Measurements from ENCODE around the gene HES6.

The HES6 gene

DNA sequence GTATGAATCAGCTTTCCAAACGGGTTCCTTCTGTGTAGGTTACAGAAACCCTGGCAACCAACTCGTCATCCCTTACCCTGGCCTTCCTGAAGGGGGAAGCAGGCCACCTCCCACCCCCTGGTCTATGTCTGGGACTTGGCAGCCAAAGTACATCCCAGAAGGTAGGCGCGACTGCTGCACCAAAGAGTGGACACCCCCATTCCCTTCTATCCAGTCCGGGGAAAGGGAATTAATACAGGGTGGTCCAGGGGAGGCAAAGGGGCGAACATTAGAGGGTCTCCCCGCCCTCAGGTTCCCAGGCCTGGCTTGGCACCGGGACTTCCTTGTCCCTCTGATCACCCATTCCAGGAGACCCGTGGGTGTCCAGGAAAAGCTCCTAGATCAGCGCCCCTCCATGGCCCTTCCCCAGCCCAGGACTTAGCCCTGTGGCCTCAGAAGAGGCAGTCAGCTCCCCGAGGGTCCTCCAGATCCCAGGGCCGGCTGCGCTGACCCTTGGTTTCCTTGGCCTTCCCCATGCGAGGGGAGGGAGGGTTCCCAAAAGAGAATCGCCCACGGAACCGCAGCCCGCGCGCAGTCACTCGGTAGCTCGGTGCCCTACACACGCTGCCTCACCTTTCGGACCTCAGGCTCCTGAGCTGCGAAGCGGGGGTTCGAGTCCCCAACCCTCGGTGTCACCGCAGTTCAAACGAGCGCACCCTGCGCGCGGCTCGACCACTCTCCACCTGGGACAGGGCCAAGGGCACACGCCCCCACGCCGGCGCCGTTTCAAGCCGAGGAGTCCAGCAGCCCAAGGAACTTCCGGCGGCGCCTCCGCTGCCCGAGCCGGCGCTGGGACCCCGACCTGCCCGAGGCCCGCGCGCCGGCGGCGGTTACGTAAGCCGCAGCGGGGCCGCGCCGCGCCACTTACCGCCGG, 48.2 kb upstream of the HES6 start, which contains the start of gene PER2:
PER2 (minus strand) TSS at position 874 of the 913 bp plus-strand sequence. CDS start 10,674 bp downstream, outside the sequence.
- peak within 1 kb of the TSS; percentile 77 for H3K9ac ChIP-seq (ENCODE audit: low read depth, low read length, poor library complexity, severe bottlenecking)
- peak within 1 kb of the TSS; percentile 98 for H2AFZ ChIP-seq (ENCODE audit: low read length)
- H3K4me1 ChIP-seq (ENCODE audit: insufficient read depth, low read length, poor library complexity, severe bottlenecking) = peaks cover 53% of the 10 kb centered on the region
- peak within 1 kb of the TSS; percentile 84 for H3K4me2 ChIP-seq (ENCODE audit: low read depth, low read length, poor library complexity, severe bottlenecking)
- H3K36me3 ChIP-seq (ENCODE audit: insufficient read depth, low read length) = no peaks in the 10 kb centered on the region
- H3K9me3 ChIP-seq (ENCODE audit: insufficient read depth, low read depth, low read length) = no peaks in the 10 kb centered on the region
- H3K4me3 ChIP-seq (ENCODE audit: low read length, poor library complexity, severe bottlenecking) = peak within 1 kb of the TSS; percentile 75
- peaks cover 50% of the 10 kb centered on the region for H3K79me2 ChIP-seq (ENCODE audit: insufficient read depth, low read length)
- no peak for TF ChIP-seq EZH2phosphoT487 (IDR thresholded peaks at IDR 0.05; ENCODE audit: borderline replicate concordance)
- TF ChIP-seq CTCF (conservative IDR thresholded peaks at IDR 0.05; ENCODE audit: low read length) = peak; percentile 34
- no peaks in the 10 kb centered on the region for H3K9me2 ChIP-seq (replicated peaks; ENCODE audit: low read depth, low read length)
- H3F3A ChIP-seq (ENCODE audit: low read depth) = no peaks in the 10 kb centered on the region
- H4K20me1 ChIP-seq (ENCODE audit: insufficient read depth, low read length, poor library complexity, severe bottlenecking) = peaks cover 28% of the 10 kb centered on the region
- H3K27me3 ChIP-seq (ENCODE audit: insufficient read depth, low read length, poor library complexity, severe bottlenecking) = no peaks in the 10 kb centered on the region

DNA sequence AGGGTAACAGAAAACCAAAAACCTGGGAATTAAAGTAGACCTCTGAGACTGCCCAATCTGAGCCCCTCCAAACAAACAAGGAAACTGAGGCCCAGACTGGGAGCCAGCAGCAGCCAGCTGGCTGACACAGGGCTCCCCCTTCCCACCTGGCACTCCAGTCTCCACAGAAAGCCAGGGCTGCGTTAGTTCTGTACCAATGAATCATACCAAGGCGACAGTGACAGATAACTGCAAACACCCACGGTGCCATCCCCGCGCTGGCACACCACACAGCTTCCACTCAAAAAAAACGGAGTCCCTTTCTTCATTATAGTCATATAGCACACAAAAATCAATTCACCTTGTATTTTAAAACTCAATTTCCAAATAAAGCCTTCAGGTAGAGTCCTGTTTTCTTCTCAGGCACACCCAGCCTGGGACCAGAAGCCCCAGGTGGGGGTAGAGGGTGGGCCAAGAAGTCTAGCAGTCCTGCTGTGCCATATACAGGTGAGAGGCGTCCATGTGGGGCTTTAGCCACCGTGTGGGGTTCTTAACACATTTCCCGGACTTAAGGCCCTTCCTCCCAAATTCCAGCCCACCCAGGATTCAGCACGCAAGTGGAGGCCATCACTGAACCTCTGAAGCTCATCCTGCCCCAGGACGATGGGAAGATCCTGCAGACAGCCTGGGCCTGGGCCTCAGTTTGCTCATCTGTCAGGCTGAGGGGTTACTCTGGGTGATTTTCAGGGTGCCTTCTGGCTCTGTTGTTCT, 47.3 kb upstream of the HES6 start:
- peak overlapping the region; percentile 75 for H3K4me3 ChIP-seq (ENCODE audit: low read length, poor library complexity, severe bottlenecking)
- H3K27me3 ChIP-seq (ENCODE audit: insufficient read depth, low read length, poor library complexity, severe bottlenecking) = no peaks in the 10 kb centered on the region
- peaks cover 61% of the 10 kb centered on the region for H3K4me1 ChIP-seq (ENCODE audit: insufficient read depth, low read length, poor library complexity, severe bottlenecking)
- H3K9me3 ChIP-seq (ENCODE audit: insufficient read depth, low read depth, low read length) = no peaks in the 10 kb centered on the region
- no peaks in the 10 kb centered on the region for H3K9me2 ChIP-seq (replicated peaks; ENCODE audit: low read depth, low read length)
- peaks cover 58% of the 10 kb centered on the region for H3K79me2 ChIP-seq (ENCODE audit: insufficient read depth, low read length)
- H4K20me1 ChIP-seq (ENCODE audit: insufficient read depth, low read length, poor library complexity, severe bottlenecking) = peaks cover 32% of the 10 kb centered on the region
- peak overlapping the region; percentile 79 for H3K4me2 ChIP-seq (ENCODE audit: low read depth, low read length, poor library complexity, severe bottlenecking)
- H3F3A ChIP-seq (ENCODE audit: low read depth) = no peaks in the 10 kb centered on the region
- TF ChIP-seq CTCF (conservative IDR thresholded peaks at IDR 0.05; ENCODE audit: low read length) (no peak), EZH2phosphoT487 (IDR thresholded peaks at IDR 0.05; ENCODE audit: borderline replicate concordance) (no peak)
- H3K36me3 ChIP-seq (ENCODE audit: insufficient read depth, low read length) = no peaks in the 10 kb centered on the region
- peak overlapping the region; percentile 74 for H3K9ac ChIP-seq (ENCODE audit: low read depth, low read length, poor library complexity, severe bottlenecking)
- H2AFZ ChIP-seq (ENCODE audit: low read length) = no peak overlapping the region

DNA sequence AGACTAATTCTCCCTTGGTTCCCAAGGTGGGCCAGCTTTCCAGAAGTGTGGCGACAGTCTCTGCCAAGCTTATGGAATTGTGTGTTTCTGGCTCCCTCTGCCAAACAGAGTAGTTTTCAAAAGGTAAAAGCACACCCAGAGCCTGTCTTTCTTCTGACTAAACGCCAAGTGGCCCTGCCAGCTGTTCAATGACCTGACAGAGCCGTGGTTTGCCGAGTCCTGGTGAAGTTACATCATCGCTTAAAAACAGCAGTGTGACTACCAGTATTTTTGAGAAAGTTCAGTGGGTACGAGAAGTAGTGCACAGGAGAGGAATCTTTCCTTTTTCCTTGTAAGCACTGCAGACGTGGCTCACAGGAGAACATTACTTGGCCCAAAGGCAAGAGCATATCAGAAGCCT, 46.7 kb upstream of the HES6 start:
- Histone ChIP-seq H4K20me1 (ENCODE audit: insufficient read depth, low read length, poor library complexity, severe bottlenecking) (peaks cover 34% of the 10 kb centered on the region), H3K4me1 (ENCODE audit: insufficient read depth, low read length, poor library complexity, severe bottlenecking) (peaks cover 67% of the 10 kb centered on the region), H3K27me3 (ENCODE audit: insufficient read depth, low read length, poor library complexity, severe bottlenecking) (no peaks in the 10 kb centered on the region), H3F3A (ENCODE audit: low read depth) (no peaks in the 10 kb centered on the region), H3K36me3 (ENCODE audit: insufficient read depth, low read length) (no peaks in the 10 kb centered on the region), H3K9me3 (ENCODE audit: insufficient read depth, low read depth, low read length) (no peaks in the 10 kb centered on the region), H3K4me3 (ENCODE audit: low read length, poor library complexity, severe bottlenecking) (peak overlapping the region; percentile 75), H3K9me2 (replicated peaks; ENCODE audit: low read depth, low read length) (no peaks in the 10 kb centered on the region), H2AFZ (ENCODE audit: low read length) (no peak overlapping the region), H3K79me2 (ENCODE audit: insufficient read depth, low read length) (peaks cover 64% of the 10 kb centered on the region), H3K9ac (ENCODE audit: low read depth, low read length, poor library complexity, severe bottlenecking) (peak overlapping the region; percentile 35), H3K4me2 (ENCODE audit: low read depth, low read length, poor library complexity, severe bottlenecking) (peak overlapping the region; percentile 79)
- no peak for TF ChIP-seq EZH2phosphoT487 (IDR thresholded peaks at IDR 0.05; ENCODE audit: borderline replicate concordance)
- TF ChIP-seq CTCF (conservative IDR thresholded peaks at IDR 0.05; ENCODE audit: low read length) = no peak

Data from Loucy (cell line).